ENCODE measurements around the gene ZNF433. TPM values are rescaled to one million over a fixed set of nuclear protein-coding genes. Genes with fewer than 3 reads are reported as not detected.

The ZNF433 gene
- total and polyA plus RNA-seq, 2 experiments from 2014 or later, result 1.5 to 5.0 TPM

- Histone ChIP-seq H3K27me3 (replicated peaks; ENCODE audit: insufficient read depth) (no peaks in the 10 kb centered on the region), H3K4me3 (no peak overlapping the region), H3K9me2 (ENCODE audit: insufficient read depth) (no peaks in the 10 kb centered on the region), H4K20me1 (ENCODE audit: insufficient read depth) (no peaks in the 10 kb centered on the region), H3K9ac (no peak overlapping the region), H2AFZ (no peak overlapping the region), H3K4me1 (ENCODE audit: insufficient read depth) (no peaks in the 10 kb centered on the region), H3K9me3 (ENCODE audit: low read depth) (no peaks in the 10 kb centered on the region), H3K36me3 (ENCODE audit: low read depth) (no peaks in the 10 kb centered on the region), H3K79me2 (ENCODE audit: insufficient read depth) (no peaks in the 10 kb centered on the region), H3K4me2 (ENCODE audit: unreplicated experiment) (no peak overlapping the region), H3F3A (ENCODE audit: insufficient read depth) (no peaks in the 10 kb centered on the region), H3K27ac (no peak overlapping the region)
- in situ Hi-C loops (cut with MboI), result no loop called here
- DNase-seq, result no peak
- TF ChIP-seq EZH2 (IDR thresholded peaks at IDR 0.05; ENCODE audit: insufficient read depth, poor library complexity, severe bottlenecking) (no peak), EZH2phosphoT487 (IDR thresholded peaks at IDR 0.05; ENCODE audit: insufficient read depth, low read depth) (no peak)
- 29 to 30% methylated on average over 1 of the region's 1 CpG for WGBS, 2 experiments (ENCODE audit: low coverage in 1 of 2, low lambda C conversion rate in 2 of 2, missing lambda C conversion rate in 2 of 2)
These were observed 65.3 kb downstream of the ZNF433 start for GRCh38 chr19:11970174-11970573.

- 1% methylated on average over 43 to 47 of the region's 47 CpGs for WGBS, 2 experiments (ENCODE audit: low coverage in 1 of 2, low lambda C conversion rate in 2 of 2, missing lambda C conversion rate in 2 of 2)
- peaks cover 7% of the 10 kb centered on the region; the same call in 1 of the 2 replicates for H3K4me1 ChIP-seq (ENCODE audit: insufficient read depth)
- DNase-seq, result peak; percentile 92
These were observed 70.4 kb downstream of the ZNF433 start, which contains the start of gene ZNF763 for GRCh38 chr19:11964858-11965645. Gene ZNF763, plus strand, starts transcription at chr19:11965040. Its CDS starts 169 bp downstream, at chr19:11965209.

More at GRCh38 chr19:11964858-11965645, 70.4 kb downstream of the ZNF433 start, which contains the start of gene ZNF763:
- peak within 1 kb of the TSS; percentile 94 for H2AFZ ChIP-seq
- no peaks in the 10 kb centered on the region for H3K9me2 ChIP-seq (ENCODE audit: insufficient read depth)
- H3K27me3 ChIP-seq (replicated peaks; ENCODE audit: insufficient read depth), result no peaks in the 10 kb centered on the region
- H3K9me3 ChIP-seq (ENCODE audit: low read depth), result no peaks in the 10 kb centered on the region
- H3K4me3 ChIP-seq, result peak within 1 kb of the TSS; percentile 94
- TF ChIP-seq EZH2phosphoT487 (IDR thresholded peaks at IDR 0.05; ENCODE audit: insufficient read depth, low read depth) (no peak), EZH2 (IDR thresholded peaks at IDR 0.05; ENCODE audit: insufficient read depth, poor library complexity, severe bottlenecking) (no peak)
- peak within 1 kb of the TSS; percentile 85 for H3K4me2 ChIP-seq (ENCODE audit: unreplicated experiment)
- H3K36me3 ChIP-seq (ENCODE audit: low read depth), result no peaks in the 10 kb centered on the region
- in situ Hi-C loops (cut with MboI), result no loop called here
- peak within 1 kb of the TSS; percentile 94 for H3K9ac ChIP-seq
- no peaks in the 10 kb centered on the region for H3K79me2 ChIP-seq (ENCODE audit: insufficient read depth)
- H3K27ac ChIP-seq, result peak within 1 kb of the TSS; percentile 86
- H4K20me1 ChIP-seq (ENCODE audit: insufficient read depth), result no peaks in the 10 kb centered on the region
- peaks cover 6% of the 10 kb centered on the region for H3F3A ChIP-seq (ENCODE audit: insufficient read depth)

Small RNAs within 50 kb of the gene (small RNA-seq; reads per million reads assigned to genes)
- gene RNA5SP464 (ENCODE audit: low read depth, low replicate concordance), result not detected
- not detected for gene RNA5SP465 (ENCODE audit: low read depth, low replicate concordance)
- gene RNA5SP466 (ENCODE audit: low read depth, low replicate concordance), result not detected

Other genes starting within 250 kb of the ZNF433 start
- gene ZNF491, start 237.2 kb downstream of the ZNF433 start, total RNA-seq (2014; rRNA removed; shearing (Covaris generic)), result 1.6 and 3.0 TPM in 2 replicates
- 0.58 and 1.4 TPM in 2 replicates for gene ZNF491, start 237.2 kb downstream of the ZNF433 start, polyA plus RNA-seq (2016; fragmentation: Nextera tagmentation; extraction: Ambion mirVana)
- 4.2 and 7.6 TPM in 2 replicates for gene ZNF440, start 221.4 kb downstream of the ZNF433 start, total RNA-seq (2014; rRNA removed; shearing (Covaris generic))
- gene ZNF440, start 221.4 kb downstream of the ZNF433 start, polyA plus RNA-seq (2016; fragmentation: Nextera tagmentation; extraction: Ambion mirVana), result 2.3 and 2.4 TPM in 2 replicates
- 7.8 and 12.1 TPM in 2 replicates for gene ZNF439, start 187.0 kb downstream of the ZNF433 start, total RNA-seq (2014; rRNA removed; shearing (Covaris generic))
- 7.4 and 8.8 TPM in 2 replicates for gene ZNF439, start 187.0 kb downstream of the ZNF433 start, polyA plus RNA-seq (2016; fragmentation: Nextera tagmentation; extraction: Ambion mirVana)
- 5.3 and 8.3 TPM in 2 replicates for gene ZNF69, start 147.9 kb downstream of the ZNF433 start, total RNA-seq (2014; rRNA removed; shearing (Covaris generic))
- gene ZNF69, start 147.9 kb downstream of the ZNF433 start, polyA plus RNA-seq (2016; fragmentation: Nextera tagmentation; extraction: Ambion mirVana), result 5.3 and 6.8 TPM in 2 replicates
- 6.3 and 6.8 TPM in 2 replicates for gene ZNF700, start 110.6 kb downstream of the ZNF433 start, total RNA-seq (2014; rRNA removed; shearing (Covaris generic))
- 3.2 TPM in 2 replicates for gene ZNF700, start 110.6 kb downstream of the ZNF433 start, polyA plus RNA-seq (2016; fragmentation: Nextera tagmentation; extraction: Ambion mirVana)
- gene ZNF763, start 70.6 kb downstream of the ZNF433 start, total RNA-seq (2014; rRNA removed; shearing (Covaris generic)), result 0.63 and 1.8 TPM in 2 replicates
- 1.4 and 1.6 TPM in 2 replicates for gene ZNF763, start 70.6 kb downstream of the ZNF433 start, polyA plus RNA-seq (2016; fragmentation: Nextera tagmentation; extraction: Ambion mirVana)
- not detected in 2 replicates for gene ZNF878, start 17.3 kb upstream of the ZNF433 start, total RNA-seq (2014; rRNA removed; shearing (Covaris generic))
- 0.18 TPM in 1 of 2 replicates, not detected in the other for gene ZNF878, start 17.3 kb upstream of the ZNF433 start, polyA plus RNA-seq (2016; fragmentation: Nextera tagmentation; extraction: Ambion mirVana)
- 4.0 and 4.2 TPM in 2 replicates for gene ZNF844, start 29.1 kb upstream of the ZNF433 start, total RNA-seq (2014; rRNA removed; shearing (Covaris generic))
- gene ZNF844, start 29.1 kb upstream of the ZNF433 start, polyA plus RNA-seq (2016; fragmentation: Nextera tagmentation; extraction: Ambion mirVana), result 1.7 and 2.3 TPM in 2 replicates
- gene ZNF20, start 104.7 kb upstream of the ZNF433 start, total RNA-seq (2014; rRNA removed; shearing (Covaris generic)), result 5.5 and 5.9 TPM in 2 replicates
- 1.3 and 2.1 TPM in 2 replicates for gene ZNF20, start 104.7 kb upstream of the ZNF433 start, polyA plus RNA-seq (2016; fragmentation: Nextera tagmentation; extraction: Ambion mirVana)
- gene ZNF625, start 121.1 kb upstream of the ZNF433 start, total RNA-seq (2014; rRNA removed; shearing (Covaris generic)), result 3.2 and 7.2 TPM in 2 replicates
- 1.5 and 2.4 TPM in 2 replicates for gene ZNF625, start 121.1 kb upstream of the ZNF433 start, polyA plus RNA-seq (2016; fragmentation: Nextera tagmentation; extraction: Ambion mirVana)
- 3.0 and 5.1 TPM in 2 replicates for gene ZNF136, start 127.4 kb upstream of the ZNF433 start, total RNA-seq (2014; rRNA removed; shearing (Covaris generic))
- 4.6 and 4.8 TPM in 2 replicates for gene ZNF136, start 127.4 kb upstream of the ZNF433 start, polyA plus RNA-seq (2016; fragmentation: Nextera tagmentation; extraction: Ambion mirVana)